ENCODE measurements around the gene IL22.

DNA sequence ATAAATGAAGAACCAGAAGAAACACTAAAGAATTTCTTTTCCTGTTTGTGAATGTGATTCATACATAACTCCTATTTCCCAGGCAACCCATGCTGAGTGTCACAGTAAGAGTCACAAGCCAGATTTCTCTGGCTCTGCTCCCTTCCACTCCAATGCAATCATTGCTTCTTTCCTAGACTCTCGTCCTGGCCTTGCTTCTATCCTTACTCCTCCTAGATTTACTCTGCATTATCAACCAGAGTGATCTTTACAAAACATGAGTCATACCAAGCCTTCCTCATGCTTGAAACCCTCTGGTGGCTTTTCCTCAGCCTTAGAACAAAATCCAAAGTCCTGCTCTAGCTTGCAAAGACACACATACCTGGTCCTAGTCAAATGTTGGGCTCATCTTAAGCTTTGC lies 13.3 kb downstream of the IL22 start:
- TF ChIP-seq, protein P1, sequence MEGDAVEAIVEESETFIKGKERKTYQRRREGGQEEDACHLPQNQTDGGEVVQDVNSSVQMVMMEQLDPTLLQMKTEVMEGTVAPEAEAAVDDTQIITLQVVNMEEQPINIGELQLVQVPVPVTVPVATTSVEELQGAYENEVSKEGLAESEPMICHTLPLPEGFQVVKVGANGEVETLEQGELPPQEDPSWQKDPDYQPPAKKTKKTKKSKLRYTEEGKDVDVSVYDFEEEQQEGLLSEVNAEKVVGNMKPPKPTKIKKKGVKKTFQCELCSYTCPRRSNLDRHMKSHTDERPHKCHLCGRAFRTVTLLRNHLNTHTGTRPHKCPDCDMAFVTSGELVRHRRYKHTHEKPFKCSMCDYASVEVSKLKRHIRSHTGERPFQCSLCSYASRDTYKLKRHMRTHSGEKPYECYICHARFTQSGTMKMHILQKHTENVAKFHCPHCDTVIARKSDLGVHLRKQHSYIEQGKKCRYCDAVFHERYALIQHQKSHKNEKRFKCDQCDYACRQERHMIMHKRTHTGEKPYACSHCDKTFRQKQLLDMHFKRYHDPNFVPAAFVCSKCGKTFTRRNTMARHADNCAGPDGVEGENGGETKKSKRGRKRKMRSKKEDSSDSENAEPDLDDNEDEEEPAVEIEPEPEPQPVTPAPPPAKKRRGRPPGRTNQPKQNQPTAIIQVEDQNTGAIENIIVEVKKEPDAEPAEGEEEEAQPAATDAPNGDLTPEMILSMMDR (IDR thresholded peaks at IDR 0.05 in 2 of 3, conservative IDR thresholded peaks at IDR 0.05 in 1 of 3; ENCODE audit: borderline replicate concordance in 1 of 3, insufficient read depth in 1 of 3, low read depth in 2 of 3, low read length in 2 of 3), result no peak
- TF ChIP-seq YY1 (IDR thresholded peaks at IDR 0.05; ENCODE audit: extremely low read depth, insufficient replicate concordance, low read depth, low read length) (no peak), SRF (IDR thresholded peaks at IDR 0.05; ENCODE audit: low read depth) (no peak), RAD21 (IDR thresholded peaks at IDR 0.05; ENCODE audit: low read depth) (no peak), ZNF274 (IDR thresholded peaks at IDR 0.05; ENCODE audit: low read depth, low read length) (no peak), JUND (IDR thresholded peaks at IDR 0.05) (no peak), SIN3A (IDR thresholded peaks at IDR 0.05; ENCODE audit: low read depth) (no peak), POLR2A (IDR thresholded peaks at IDR 0.05; ENCODE audit: borderline replicate concordance, extremely low read depth, insufficient read depth, insufficient read length) (no peak), ZFX (IDR thresholded peaks at IDR 0.05) (no peak), EZH2 (IDR thresholded peaks at IDR 0.05) (no peak)
- TF ChIP-seq, protein P2, sequence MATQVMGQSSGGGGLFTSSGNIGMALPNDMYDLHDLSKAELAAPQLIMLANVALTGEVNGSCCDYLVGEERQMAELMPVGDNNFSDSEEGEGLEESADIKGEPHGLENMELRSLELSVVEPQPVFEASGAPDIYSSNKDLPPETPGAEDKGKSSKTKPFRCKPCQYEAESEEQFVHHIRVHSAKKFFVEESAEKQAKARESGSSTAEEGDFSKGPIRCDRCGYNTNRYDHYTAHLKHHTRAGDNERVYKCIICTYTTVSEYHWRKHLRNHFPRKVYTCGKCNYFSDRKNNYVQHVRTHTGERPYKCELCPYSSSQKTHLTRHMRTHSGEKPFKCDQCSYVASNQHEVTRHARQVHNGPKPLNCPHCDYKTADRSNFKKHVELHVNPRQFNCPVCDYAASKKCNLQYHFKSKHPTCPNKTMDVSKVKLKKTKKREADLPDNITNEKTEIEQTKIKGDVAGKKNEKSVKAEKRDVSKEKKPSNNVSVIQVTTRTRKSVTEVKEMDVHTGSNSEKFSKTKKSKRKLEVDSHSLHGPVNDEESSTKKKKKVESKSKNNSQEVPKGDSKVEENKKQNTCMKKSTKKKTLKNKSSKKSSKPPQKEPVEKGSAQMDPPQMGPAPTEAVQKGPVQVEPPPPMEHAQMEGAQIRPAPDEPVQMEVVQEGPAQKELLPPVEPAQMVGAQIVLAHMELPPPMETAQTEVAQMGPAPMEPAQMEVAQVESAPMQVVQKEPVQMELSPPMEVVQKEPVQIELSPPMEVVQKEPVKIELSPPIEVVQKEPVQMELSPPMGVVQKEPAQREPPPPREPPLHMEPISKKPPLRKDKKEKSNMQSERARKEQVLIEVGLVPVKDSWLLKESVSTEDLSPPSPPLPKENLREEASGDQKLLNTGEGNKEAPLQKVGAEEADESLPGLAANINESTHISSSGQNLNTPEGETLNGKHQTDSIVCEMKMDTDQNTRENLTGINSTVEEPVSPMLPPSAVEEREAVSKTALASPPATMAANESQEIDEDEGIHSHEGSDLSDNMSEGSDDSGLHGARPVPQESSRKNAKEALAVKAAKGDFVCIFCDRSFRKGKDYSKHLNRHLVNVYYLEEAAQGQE (IDR thresholded peaks at IDR 0.05; ENCODE audit: low read depth), result no peak
- TF ChIP-seq, protein P3, sequence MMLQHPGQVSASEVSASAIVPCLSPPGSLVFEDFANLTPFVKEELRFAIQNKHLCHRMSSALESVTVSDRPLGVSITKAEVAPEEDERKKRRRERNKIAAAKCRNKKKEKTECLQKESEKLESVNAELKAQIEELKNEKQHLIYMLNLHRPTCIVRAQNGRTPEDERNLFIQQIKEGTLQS (IDR thresholded peaks at IDR 0.05), result no peak
